Effector memory CD8-positive, alpha-beta T cell (primary cell): ENCODE measurements around the gene SATB1.
A peak's percentile ranks its signal among the peaks of the same experiment; 100 is the strongest.
"Not testable (repeated sequence)": the region's sequence is repeated elsewhere in the genome, so short reads cannot be mapped to it uniquely, and the experiment has no call there.

ENCODE experiments used
- ATAC-seq: fragments of 150-1000 bp; cut with Tn5 transposase; replicated peaks from 2 replicates; pipeline ENCODE4 v1.10.0; 2021; ENCODE audit warnings: mild to moderate bottlenecking, moderate library complexity
- DNase-seq, 3 experiments: peaks; one replicate each; pipeline ENCODE4 v3.0.0; 2021
- H3K27ac Mint-ChIP-seq, 2 donors: one replicate each; pipeline ENCODE4 v1.8.0; 2022; ENCODE audit warnings: mild to moderate bottlenecking in 2 of 2, mixed read lengths in 2 of 2, moderate library complexity in 2 of 2
- H3K27me3 Mint-ChIP-seq, 2 donors: one replicate each; pipeline ENCODE4 v1.8.0; 2022; ENCODE audit warnings: mixed read lengths in 2 of 2
- H3K36me3 Mint-ChIP-seq: one replicate; pipeline ENCODE4 v1.8.0; 2022; ENCODE audit warnings: mild to moderate bottlenecking, moderate library complexity, mixed read lengths; ENCODE audit not compliant: insufficient read depth
- H3K4me1 Mint-ChIP-seq, 2 donors: one replicate each; pipeline ENCODE4 v1.8.0; 2022; ENCODE audit warnings: low read depth in 2 of 2, mixed read lengths in 2 of 2
- H3K4me3 Mint-ChIP-seq, 2 donors: one replicate each; pipeline ENCODE4 v1.8.0; 2022; ENCODE audit warnings: mild to moderate bottlenecking in 2 of 2, mixed read lengths in 2 of 2, moderate library complexity in 2 of 2
- H3K9me3 Mint-ChIP-seq, 2 donors: one replicate each; pipeline ENCODE4 v1.8.0; 2022; ENCODE audit warnings: mixed read lengths in 2 of 2

Gene SATB1

GRCh38 chr3:18351069-18351628 lies 74.0 kb downstream of the SATB1 start:
- no peaks in the 10 kb centered on the region for H3K9me3 Mint-ChIP-seq
- H3K27ac Mint-ChIP-seq: peak overlapping the region in 1 of 2 donors; percentile 15
- H3K4me1 Mint-ChIP-seq: peaks cover 2 to 3% of the 10 kb centered on the region in 2 donors
- no peak for ATAC-seq
- no peaks in the 10 kb centered on the region for H3K27me3 Mint-ChIP-seq
- peaks cover 49% of the 10 kb centered on the region for H3K36me3 Mint-ChIP-seq
- H3K4me3 Mint-ChIP-seq: no peak overlapping the region
- no peak for DNase-seq

DNA sequence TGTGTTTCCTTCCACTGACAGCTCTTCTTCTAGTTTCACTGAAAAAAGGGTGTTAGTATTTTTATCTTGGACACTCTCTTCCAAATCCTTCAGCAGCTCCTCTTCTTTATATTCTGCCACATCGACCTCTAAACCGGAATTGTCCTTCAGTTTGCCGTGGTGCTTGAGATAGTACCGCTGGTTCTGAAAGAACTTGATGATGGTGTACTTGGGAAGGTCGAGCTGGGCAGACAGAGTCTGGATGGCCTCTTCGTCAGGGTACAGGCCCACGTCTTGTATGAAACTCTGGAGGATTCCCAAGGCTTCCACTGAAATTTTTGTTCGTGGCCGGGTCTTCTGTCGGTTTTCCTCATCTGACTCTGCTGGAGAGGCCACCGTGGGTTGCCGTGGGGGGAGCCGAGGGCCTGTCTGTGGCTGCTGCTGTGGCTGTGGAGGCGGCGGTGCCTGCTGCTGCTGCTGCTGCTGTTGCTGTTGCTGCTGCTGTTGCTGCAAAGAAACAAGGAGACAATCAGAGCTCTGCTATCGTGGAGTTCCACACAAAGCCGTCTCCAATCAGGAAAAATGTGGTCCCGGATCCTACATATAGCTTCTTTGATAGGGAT lies 75.8 kb downstream of the SATB1 start:
- H3K36me3 Mint-ChIP-seq: peaks cover 49% of the 10 kb centered on the region
- peaks cover 0 to 2% of the 10 kb centered on the region in 2 donors for H3K4me1 Mint-ChIP-seq
- DNase-seq: no peak
- H3K9me3 Mint-ChIP-seq: no peaks in the 10 kb centered on the region
- ATAC-seq: no peak
- no peak overlapping the region for H3K27ac Mint-ChIP-seq
- no peak overlapping the region for H3K4me3 Mint-ChIP-seq
- no peaks in the 10 kb centered on the region for H3K27me3 Mint-ChIP-seq

DNA sequence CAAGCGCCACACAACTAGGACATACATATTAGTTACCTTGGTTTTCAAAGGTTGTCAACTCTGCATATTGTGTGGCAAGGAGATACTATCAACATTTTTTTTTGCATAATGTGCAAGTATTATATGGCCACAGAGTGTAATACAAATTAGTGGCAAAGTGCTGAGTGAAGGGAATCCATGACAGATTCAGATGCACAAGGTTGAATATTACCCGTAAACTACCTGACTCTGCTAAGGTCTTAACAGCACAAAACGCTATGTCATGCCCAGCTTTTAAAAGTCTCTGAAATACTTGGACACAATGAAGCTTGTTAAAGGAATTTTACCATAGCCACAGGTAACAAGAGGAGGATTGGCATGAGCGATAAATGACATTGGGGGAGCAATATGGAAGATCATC lies 79.0 kb downstream of the SATB1 start:
- Mint-ChIP-seq H3K36me3 (peaks cover 38% of the 10 kb centered on the region), H3K27me3 (peaks cover 0 to 4% of the 10 kb centered on the region in 2 donors), H3K9me3 (no peaks in the 10 kb centered on the region), H3K27ac (no peak overlapping the region), H3K4me1 (peaks cover 0 to 2% of the 10 kb centered on the region in 2 donors), H3K4me3 (no peak overlapping the region)
- ATAC-seq: no peak
- DNase-seq: no peak

DNA sequence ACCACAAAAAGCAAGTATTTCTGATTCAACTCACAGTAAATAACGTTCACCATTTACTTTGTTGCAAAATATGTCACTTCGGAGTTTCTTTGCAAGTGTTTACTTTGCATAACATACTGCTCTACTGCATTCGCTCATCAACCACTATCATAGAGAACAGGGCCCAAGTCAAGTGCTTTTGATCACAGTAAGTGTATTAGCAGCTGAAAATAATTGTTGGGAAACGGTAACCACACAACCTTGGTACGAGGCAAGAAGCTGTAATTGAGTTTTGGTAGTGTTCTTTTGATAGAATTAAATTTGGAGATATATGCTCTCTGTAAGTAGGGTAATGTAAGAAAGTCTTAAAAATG lies 80.1 kb downstream of the SATB1 start:
- DNase-seq: no peak
- H3K4me1 Mint-ChIP-seq: peaks cover 0 to 2% of the 10 kb centered on the region in 2 donors
- H3K9me3 Mint-ChIP-seq: no peaks in the 10 kb centered on the region
- H3K27me3 Mint-ChIP-seq: peaks cover 0 to 6% of the 10 kb centered on the region in 2 donors
- peaks cover 27% of the 10 kb centered on the region for H3K36me3 Mint-ChIP-seq
- no peak overlapping the region for H3K27ac Mint-ChIP-seq
- no peak for ATAC-seq
- no peak overlapping the region for H3K4me3 Mint-ChIP-seq

- H3K27me3 Mint-ChIP-seq: peaks cover 0 to 6% of the 10 kb centered on the region in 2 donors
- H3K4me1 Mint-ChIP-seq: peaks cover 0 to 2% of the 10 kb centered on the region in 2 donors
- H3K4me3 Mint-ChIP-seq: no peak overlapping the region
- peaks cover 22% of the 10 kb centered on the region for H3K36me3 Mint-ChIP-seq
- DNase-seq (no peak), ATAC-seq (no peak)
- H3K27ac Mint-ChIP-seq: no peak overlapping the region
- no peaks in the 10 kb centered on the region for H3K9me3 Mint-ChIP-seq
Measured at GRCh38 chr3:18344306-18345014, 80.7 kb downstream of the SATB1 start.

DNA sequence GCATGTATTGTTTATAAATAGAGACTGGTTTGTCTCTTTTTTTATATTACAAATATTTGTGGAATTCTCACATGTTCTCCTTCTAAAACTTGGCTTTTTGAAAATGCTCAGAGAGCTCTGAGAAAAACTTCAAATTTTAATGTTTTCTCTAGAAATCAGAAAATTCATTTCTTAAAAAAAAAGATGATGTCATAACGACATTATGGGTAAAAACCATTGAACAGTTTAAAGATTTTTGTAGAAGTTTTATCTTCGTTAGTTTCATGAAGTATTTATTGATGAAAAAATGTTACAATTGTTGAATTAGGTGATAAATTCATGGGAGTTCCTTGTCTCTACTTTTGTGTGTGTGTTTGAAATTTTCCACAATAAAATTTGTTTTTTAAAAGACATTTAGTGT lies 81.3 kb downstream of the SATB1 start:
- no peak overlapping the region for H3K27ac Mint-ChIP-seq
- peaks cover 0 to 6% of the 10 kb centered on the region in 2 donors for H3K27me3 Mint-ChIP-seq
- no peak for ATAC-seq
- no peak for DNase-seq
- peaks cover 15% of the 10 kb centered on the region for H3K36me3 Mint-ChIP-seq
- H3K9me3 Mint-ChIP-seq: no peaks in the 10 kb centered on the region
- H3K4me1 Mint-ChIP-seq: no peaks in the 10 kb centered on the region
- no peak overlapping the region for H3K4me3 Mint-ChIP-seq

DNA sequence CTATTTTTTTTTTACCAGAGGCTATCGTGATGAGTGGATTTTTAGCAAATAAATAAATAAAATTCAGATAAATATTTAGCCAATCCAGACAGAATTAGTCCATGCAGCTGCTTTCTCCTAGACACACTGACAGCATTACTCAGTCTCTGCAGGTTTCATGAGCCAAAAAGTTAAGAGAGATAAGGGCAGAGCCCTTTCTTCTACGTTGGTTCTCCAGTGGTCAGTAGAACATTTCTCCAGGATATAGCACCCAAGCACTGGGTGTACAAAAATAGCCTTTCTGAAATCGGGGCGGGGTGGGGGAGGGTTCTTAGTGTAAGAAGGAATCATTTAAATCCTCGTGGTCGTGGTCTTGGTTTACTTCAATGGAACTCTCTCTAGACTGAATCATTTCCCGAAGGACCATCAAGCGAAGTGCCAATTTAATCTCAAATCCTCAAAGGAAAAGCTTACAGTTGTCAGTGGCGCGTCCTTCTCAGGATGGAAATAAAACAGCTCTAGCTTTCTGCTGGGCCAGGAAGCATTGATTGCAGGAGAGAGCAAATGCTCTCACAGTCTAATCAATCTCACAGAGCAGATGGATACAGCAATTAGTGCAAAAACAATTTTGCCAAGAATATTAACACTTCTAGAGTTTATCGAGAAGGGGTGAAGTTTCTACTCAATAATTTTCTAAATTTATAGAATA lies 86.2 kb downstream of the SATB1 start:
- ATAC-seq (no peak), DNase-seq (no peak)
- H3K4me1 Mint-ChIP-seq: no peaks in the 10 kb centered on the region
- no peaks in the 10 kb centered on the region for H3K36me3 Mint-ChIP-seq
- no peak overlapping the region for H3K4me3 Mint-ChIP-seq
- no peaks in the 10 kb centered on the region for H3K9me3 Mint-ChIP-seq
- H3K27ac Mint-ChIP-seq: no peak overlapping the region
- peaks cover 16 to 23% of the 10 kb centered on the region in 2 donors for H3K27me3 Mint-ChIP-seq

- H3K9me3 Mint-ChIP-seq: no peaks in the 10 kb centered on the region
- H3K27ac Mint-ChIP-seq: no peak overlapping the region
- peaks cover 25 to 31% of the 10 kb centered on the region in 2 donors for H3K27me3 Mint-ChIP-seq
- no peaks in the 10 kb centered on the region for H3K36me3 Mint-ChIP-seq
- DNase-seq (no peak), ATAC-seq (no peak)
- no peaks in the 10 kb centered on the region for H3K4me1 Mint-ChIP-seq
- H3K4me3 Mint-ChIP-seq: no peak overlapping the region
Measured at GRCh38 chr3:18337231-18337630, 87.9 kb downstream of the SATB1 start.

DNA sequence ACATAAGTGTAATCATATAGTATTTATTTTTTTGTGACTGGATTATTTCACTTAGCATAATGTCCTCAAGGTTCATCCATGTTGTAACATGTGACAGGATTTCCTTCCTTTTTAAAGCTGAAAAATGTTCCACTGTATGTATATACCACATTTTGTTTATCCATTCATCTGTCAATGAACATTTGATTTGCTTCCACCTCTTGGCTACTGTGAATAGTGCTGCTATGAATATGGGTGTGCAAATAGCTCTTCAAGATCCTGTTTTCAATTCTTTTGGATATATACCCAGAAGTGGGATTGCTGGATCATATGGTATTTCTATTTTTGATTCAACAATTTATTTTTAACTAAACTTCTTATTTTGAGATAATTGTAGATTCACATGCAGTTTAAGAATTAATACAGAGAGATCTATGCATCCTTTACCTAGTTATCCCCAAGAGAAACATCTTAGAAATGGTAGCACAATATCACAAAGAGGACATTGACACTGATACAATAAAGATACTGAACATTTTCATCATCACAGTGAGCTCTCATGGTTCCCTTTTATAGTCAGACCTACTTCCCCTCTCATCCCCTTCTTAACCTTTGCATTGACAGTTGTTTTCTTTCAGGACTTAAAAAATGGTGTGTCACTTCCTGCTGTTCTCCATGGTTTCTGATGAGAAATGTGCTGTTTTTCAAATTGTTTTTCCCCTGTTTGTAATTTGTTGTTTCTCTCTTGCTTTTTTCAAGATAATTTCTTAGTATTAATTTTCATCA lies 90.1 kb downstream of the SATB1 start:
- ATAC-seq: no peak
- Mint-ChIP-seq H3K4me1 (no peaks in the 10 kb centered on the region), H3K36me3 (no peaks in the 10 kb centered on the region), H3K27me3 (peaks cover 31 to 33% of the 10 kb centered on the region in 2 donors), H3K9me3 (no peaks in the 10 kb centered on the region), H3K4me3 (no peak overlapping the region), H3K27ac (no peak overlapping the region)
- DNase-seq: no peak

DNA sequence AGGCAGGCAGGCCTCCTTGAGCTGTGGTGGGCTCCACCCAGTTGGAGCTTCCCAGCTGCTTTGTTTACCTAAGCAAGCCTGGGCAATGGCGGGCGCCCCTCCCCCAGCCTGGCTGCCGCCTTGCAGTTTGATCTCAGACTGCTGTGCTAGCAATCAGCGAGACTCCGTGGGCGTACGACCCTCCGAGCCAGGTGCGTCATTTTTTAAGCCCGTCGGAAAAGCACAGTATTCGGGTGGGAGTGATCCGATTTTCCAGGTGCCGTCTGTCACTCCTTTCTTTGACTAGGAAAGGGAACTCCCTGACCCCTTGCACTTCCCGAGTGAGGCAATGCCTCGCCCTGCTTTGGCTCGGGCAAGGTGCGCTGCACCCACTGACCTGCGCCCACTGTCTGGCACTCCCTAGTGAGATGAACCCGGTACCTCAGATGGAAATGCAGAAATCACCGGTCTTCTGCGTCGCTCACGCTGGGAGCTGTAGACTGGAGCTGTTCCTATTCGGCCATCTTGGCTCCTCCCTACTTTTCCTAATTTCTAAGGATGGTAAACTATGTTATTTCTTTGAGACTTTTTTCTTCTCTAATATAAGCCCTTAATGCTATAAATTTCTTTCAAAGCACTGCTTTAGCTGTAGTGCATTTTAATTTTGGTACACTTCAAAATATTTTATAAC lies 94.2 kb downstream of the SATB1 start:
- ATAC-seq, H3K27ac Mint-ChIP-seq, H3K9me3 Mint-ChIP-seq, DNase-seq, H3K36me3 Mint-ChIP-seq, H3K4me1 Mint-ChIP-seq, H3K4me3 Mint-ChIP-seq: not testable (repeated sequence)
- peaks cover 18 to 27% of the 10 kb centered on the region in 2 donors for H3K27me3 Mint-ChIP-seq

DNA sequence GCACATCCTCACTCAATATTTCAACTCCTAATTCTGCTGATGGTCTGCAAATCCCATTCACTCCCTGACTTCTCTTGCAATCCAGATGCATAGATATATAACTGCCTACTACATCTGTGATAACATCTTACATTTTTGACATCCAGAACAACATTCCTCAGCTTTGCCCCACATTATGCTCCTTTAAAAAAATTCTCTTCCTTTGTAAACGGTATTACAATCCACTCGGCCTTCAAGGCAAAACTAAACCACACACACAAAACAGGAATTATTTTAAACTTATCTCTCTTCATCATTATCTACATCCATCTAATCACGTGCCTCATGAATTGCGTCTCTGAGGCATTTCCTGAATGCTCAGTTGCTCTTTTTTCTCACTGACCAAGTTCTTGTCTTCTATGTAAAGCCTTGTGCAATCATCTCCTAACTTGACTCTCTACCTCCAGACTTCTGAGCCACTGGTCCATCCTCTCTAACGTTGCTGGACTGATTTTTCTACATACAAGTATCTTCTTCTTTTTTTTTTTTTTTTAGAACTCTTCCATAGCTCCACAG lies 117.0 kb downstream of the SATB1 start:
- ATAC-seq: no peak
- Mint-ChIP-seq H3K27me3 (no peaks in the 10 kb centered on the region), H3K9me3 (no peaks in the 10 kb centered on the region), H3K36me3 (no peaks in the 10 kb centered on the region), H3K4me3 (no peak overlapping the region), H3K4me1 (no peaks in the 10 kb centered on the region), H3K27ac (no peak overlapping the region)
- no peak for DNase-seq

- Mint-ChIP-seq H3K4me1 (no peaks in the 10 kb centered on the region), H3K4me3 (no peak overlapping the region), H3K9me3 (no peaks in the 10 kb centered on the region), H3K36me3 (no peaks in the 10 kb centered on the region), H3K27me3 (no peaks in the 10 kb centered on the region), H3K27ac (no peak overlapping the region)
- DNase-seq: no peak
- ATAC-seq: no peak
Measured at GRCh38 chr3:18307529-18307928, 117.6 kb downstream of the SATB1 start.
